ENCODE results near the gene FES.
"Not testable (repeated sequence)": the region's sequence is repeated elsewhere in the genome, so short reads cannot be mapped to it uniquely, and the experiment has no call there.

The FES gene

GRCh38 chr15:90862487-90862886 is 21.8 kb upstream of the FES start:
- DNase-seq (ENCODE audit: low read depth) = no peak

GRCh38 chr15:90862964-90863778 is 21.1 kb upstream of the FES start:
- no peak for DNase-seq (ENCODE audit: low read depth)

GRCh38 chr15:90863987-90864386 is 20.3 kb upstream of the FES start:
- no peak for DNase-seq (ENCODE audit: low read depth)

- DNase-seq (ENCODE audit: low read depth) = no peak
Observed at GRCh38 chr15:90864507-90864906, 19.8 kb upstream of the FES start.

- no peak for DNase-seq (ENCODE audit: low read depth)
Observed at GRCh38 chr15:90865702-90866101, 18.6 kb upstream of the FES start.

GRCh38 chr15:90866161-90866715 is 18.1 kb upstream of the FES start:
- no peak for DNase-seq (ENCODE audit: low read depth)

- DNase-seq (ENCODE audit: low read depth) = no peak
Observed at GRCh38 chr15:90866800-90867199, 17.5 kb upstream of the FES start.

- no peak for DNase-seq (ENCODE audit: low read depth)
Observed at GRCh38 chr15:90868261-90868689, 16.0 kb upstream of the FES start, which contains the start of gene FURIN. Gene FURIN (plus strand): TSS chr15:90868588. CDS start chr15:90875741, 7,153 bp downstream.

- no peak for DNase-seq (ENCODE audit: low read depth)
Observed at GRCh38 chr15:90869140-90869541, 15.2 kb upstream of the FES start.

- peak; percentile 42 for DNase-seq (ENCODE audit: low read depth)
Observed at GRCh38 chr15:90869601-90870353, 14.5 kb upstream of the FES start.

GRCh38 chr15:90870354-90871138 is 13.8 kb upstream of the FES start:
- DNase-seq (ENCODE audit: low read depth) = no peak

GRCh38 chr15:90871139-90871715 is 13.1 kb upstream of the FES start:
- DNase-seq (ENCODE audit: low read depth) = no peak

GRCh38 chr15:90871716-90872485 is 12.4 kb upstream of the FES start:
- no peak for DNase-seq (ENCODE audit: low read depth)

- no peak for DNase-seq (ENCODE audit: low read depth)
Observed at GRCh38 chr15:90872486-90873184, 11.7 kb upstream of the FES start.

GRCh38 chr15:90873488-90873997 is 10.8 kb upstream of the FES start:
- DNase-seq (ENCODE audit: low read depth) = no peak

- no peak for DNase-seq (ENCODE audit: low read depth)
Observed at GRCh38 chr15:90873998-90874605, 10.2 kb upstream of the FES start.

- not testable (repeated sequence) for DNase-seq (ENCODE audit: low read depth)
Observed at GRCh38 chr15:90874986-90875385, 9.3 kb upstream of the FES start.

- DNase-seq (ENCODE audit: low read depth) = no peak
Observed at GRCh38 chr15:90875549-90875981, 8.7 kb upstream of the FES start.

GRCh38 chr15:90876046-90876445 is 8.3 kb upstream of the FES start:
- DNase-seq (ENCODE audit: low read depth) = no peak

All from stimulated activated CD8-positive, alpha-beta memory T cell treated with anti-CD3 and anti-CD28 coated beads, Interleukin-4, amount 100 ng/mL, for 24 hours (primary cell).